GM12878 (cell line): ENCODE data around the gene ZBED4. TPM values are rescaled to one million over a fixed set of nuclear protein-coding genes. Genes with fewer than 3 reads are reported as not detected.

ENCODE experiments used
- ATAC-seq: fragments of 200-7000 bp; cut with Tn5 transposase; 3 replicates; pipeline ENCODE4 v1.9.1; 2020; ENCODE audit warnings: mild to moderate bottlenecking, moderate library complexity
- BruUV-seq: library from RNA; stranded (reverse); fragments of 400-500 nt; replicated peaks from 2 replicates; lab custom pipeline; 2021; lab: Mats Ljungman, UMichigan
- CTCF ChIA-PET: fragments of 300-600 bp; sonication (Branson Sonifier 250); formaldehyde crosslinking; extraction: SDS; loops from one replicate; lab custom pipeline; 2021; ENCODE audit warnings: inconsistent platforms; lab: Yijun Ruan, JAX
- POLR2A ChIA-PET: fragments of 350-600 bp; formaldehyde crosslinking; extraction: SDS; loops from one replicate; lab custom pipeline; 2021; ENCODE audit warnings: inconsistent platforms; lab: Charles Lee
- RAD21 ChIA-PET: fragments of 300-600 bp; sonication (Branson Sonifier 250); formaldehyde crosslinking; loops from one replicate; lab custom pipeline; 2023; ENCODE audit warnings: antibody characterized with exemption; ENCODE audit not compliant: unreplicated experiment; lab: Charles Lee
- SMC1A ChIA-PET: fragments of 300-600 bp; sonication (Branson Sonifier 250); formaldehyde crosslinking; loops from one replicate; lab custom pipeline; 2023; ENCODE audit not compliant: unreplicated experiment, uncharacterized antibody; lab: Charles Lee
- DNase-seq: peaks from one replicate; pipeline ENCODE4 v3.0.0-alpha.2; 2011; ENCODE audit warnings: low read depth, low spot score
- FAIRE-seq: peaks from 3 replicates; lab custom pipeline; 2011; peaks lifted over from hg19 to GRCh38; lab: Jason Lieb, UNC
- H2AFZ ChIP-seq: 2 replicates; pipeline ENCODE4 v1.6.0; 2011; ENCODE audit warnings: low read depth, low read length, control low read depth; ENCODE audit not compliant: control insufficient read depth
- H3K27ac ChIP-seq: 2 replicates; pipeline ENCODE4 v1.5.1; 2011; ENCODE audit warnings: control low read depth; ENCODE audit not compliant: control insufficient read depth, insufficient read depth
- H3K27me3 ChIP-seq, 2 experiments: replicated peaks in 1 of 2; 2 replicates each; pipeline versions ENCODE4 v1.6.0 to v1.6.1; 2011; ENCODE audit warnings: low read length in 1 of 2; ENCODE audit not compliant: control insufficient read depth in 2 of 2, insufficient read depth in 2 of 2
- H3K36me3 ChIP-seq, 2 experiments: 2 replicates each; pipeline ENCODE4 v1.5.1; 2011; ENCODE audit warnings: low read length in 1 of 2; ENCODE audit not compliant: control insufficient read depth in 2 of 2, insufficient read depth in 2 of 2
- H3K4me1 ChIP-seq: 2 replicates; pipeline ENCODE4 v1.6.1; 2011; ENCODE audit warnings: mild to moderate bottlenecking, low read length, moderate library complexity, mixed read lengths; ENCODE audit not compliant: control insufficient read depth, insufficient read depth
- H3K4me2 ChIP-seq: 2 replicates; pipeline ENCODE4 v1.6.0; 2011; ENCODE audit warnings: control low read depth; ENCODE audit not compliant: control insufficient read depth, insufficient read depth
- H3K4me3 ChIP-seq: fragments of 200-600 bp; sonication (generic); 2 replicates; pipeline ENCODE4 v1.5.1; 2016
- H3K79me2 ChIP-seq: 2 replicates; pipeline ENCODE4 v1.6.0; 2011; ENCODE audit warnings: low read length; ENCODE audit not compliant: control insufficient read depth, insufficient read depth
- H3K9ac ChIP-seq: 2 replicates; pipeline ENCODE4 v1.8.0; 2011; ENCODE audit warnings: low read length, control low read depth, mixed read lengths; ENCODE audit not compliant: control insufficient read depth, insufficient read depth
- H3K9me3 ChIP-seq: replicated peaks from 3 replicates; pipeline ENCODE4 v1.5.1; 2011; ENCODE audit warnings: mild to moderate bottlenecking, low read length; ENCODE audit not compliant: control insufficient read depth, insufficient read depth
- H4K20me1 ChIP-seq: 2 replicates; pipeline ENCODE4 v1.6.0; 2011; ENCODE audit not compliant: control insufficient read depth, insufficient read depth
- CBFB ChIP-seq: IDR thresholded peaks from 2 replicates; pipeline ENCODE4 v1.6.1; 2016; ENCODE audit warnings: antibody characterized with exemption, low read depth
- CBX3 ChIP-seq: fragments of 200-600 bp; sonication (generic); IDR thresholded peaks from 2 replicates; pipeline ENCODE4 v1.6.1; 2016; ENCODE audit warnings: low read depth, borderline replicate concordance
- CHD4 ChIP-seq: fragments of 200-600 bp; sonication (generic); IDR thresholded peaks from 2 replicates; pipeline ENCODE4 v1.6.1; 2016; ENCODE audit warnings: mild to moderate bottlenecking
- FOS ChIP-seq: IDR thresholded peaks from 3 replicates; pipeline ENCODE4 v1.6.1; 2011; ENCODE audit warnings: borderline replicate concordance; ENCODE audit not compliant: insufficient read length; ENCODE audit errors: extremely low read depth
- GABPA ChIP-seq: IDR thresholded peaks from 2 replicates; pipeline ENCODE4 v1.6.1; 2014; ENCODE audit warnings: antibody characterized with exemption, low read depth, mild to moderate bottlenecking, inconsistent platforms
- IRF3 ChIP-seq: fragments of 450-650 bp; IDR thresholded peaks from 2 replicates; pipeline ENCODE4 v1.6.1; 2014; ENCODE audit warnings: mild to moderate bottlenecking
- SKIL ChIP-seq: fragments of 450-650 bp; IDR thresholded peaks from 2 replicates; pipeline ENCODE4 v1.6.1; 2017; ENCODE audit warnings: mild to moderate bottlenecking, low read depth, inconsistent platforms; ENCODE audit not compliant: poor library complexity, severe bottlenecking
- ZBTB33 ChIP-seq: fragments of 450-650 bp; IDR thresholded peaks from 2 replicates; pipeline ENCODE4 v1.6.1; 2017; ENCODE audit warnings: mild to moderate bottlenecking
- WGBS: methylation state at CpG from one replicate; pipeline ENCODE4 v1.1.6; 2016; ENCODE audit warnings: low lambda C conversion rate; ENCODE audit not compliant: insufficient replicate concordance, insufficient coverage; ENCODE audit errors: missing lambda C conversion rate; 5-methylcytosine and 5-hydroxymethylcytosine counted together
- in situ Hi-C: fragments of 300-500 bp; cut with MboI; formaldehyde crosslinking; loops from 9 replicates; pipeline ENCODE4 v1.14.3; 2018; ENCODE audit warnings: mixed read lengths
- intact Hi-C: fragments of 100-400 bp; cut with micrococcal nuclease; formaldehyde crosslinking; loops from one replicate; pipeline ENCODE4 v1.14.2; 2022; ENCODE audit not compliant: unreplicated experiment
- polyA plus RNA-seq, 11 experiments: library from polyadenylated mRNA; depleted of rRNA in 4 of 11; unstranded in 6 of 11; stranded (reverse) in 5 of 11; fragments of >200 nt; fragmentation: Nextera tagmentation in 4 of 11; fragmentation: Illumina TruSeq in 1 of 11; extraction: Ambion mirVana in 4 of 11; extraction: Trizol in 1 of 11; gene quantifications; 1 replicate in 1 of 11; 2 replicates in 10 of 11; pipeline versions ENCODE4 v1.2.1 to v1.2.3, GENCODE V29; 2011 to 2016; ENCODE audit warnings: inconsistent platforms in 2 of 11, missing spikeins in 2 of 11, low read depth in 1 of 11
- total RNA-seq, 4 experiments: library from RNA; depleted of rRNA in 3 of 4; stranded (reverse); fragments of >200 nt in 3 of 4; fragmentation: Illumina TruSeq in 1 of 4; extraction: Trizol in 1 of 4; gene quantifications; 2 replicates each; pipeline versions ENCODE4 v1.2.1 to v1.2.3, GENCODE V29; 2013 to 2021

The ZBED4 gene
- total and polyA plus RNA-seq, 10 of the 15 experiments (the other 5 are each of a cell fraction or from before 2014, with no cell fraction given): 2.3 to 21.6 (median 12.8) TPM

GRCh38 chr22:49916831-49917230 lies 63.2 kb downstream of the ZBED4 start:
- no peak for FAIRE-seq
- peaks cover 0 to 5% of the 10 kb centered on the region in 2 experiments; a peak in 3 of 4 replicates for H3K36me3 ChIP-seq
- no peaks in the 10 kb centered on the region for H4K20me1 ChIP-seq
- POLR2A ChIA-PET: interaction anchor here (1.1 to 1.2 kb wide), 2 partner anchors 9 to 100 kb away, joined by 3 to 5 read pairs; no protein-coding TSS in a partner anchor
- ATAC-seq: no peak
- in situ Hi-C loops: no loop called here
- H3K4me3 ChIP-seq: peak overlapping the region; percentile 92; the same call in 1 of the 2 replicates
- no peaks in the 10 kb centered on the region for H3K27me3 ChIP-seq
- H3K79me2 ChIP-seq: peaks cover 26% of the 10 kb centered on the region
- RAD21 ChIA-PET: interaction anchor here (1.7 kb wide), 1 partner anchor 35 kb away, joined by 6 read pairs; no protein-coding TSS in a partner anchor
- no peak overlapping the region for H3K9ac ChIP-seq
- H3K27ac ChIP-seq: no peak overlapping the region
- H3K4me1 ChIP-seq: peaks cover 16% of the 10 kb centered on the region
- peak overlapping the region; percentile 81 for H3K4me2 ChIP-seq
- BruUV-seq: TSS peak; percentile 52
- intact Hi-C loops: no loop called here
- CTCF ChIA-PET: interaction anchor here (0.6 to 1.0 kb wide), 2 partner anchors 87 to 144 kb away, joined by 3 to 4 read pairs; no protein-coding TSS in a partner anchor
- TF ChIP-seq GABPA (no peak), FOS (no peak), CBFB (no peak)
- 78% methylated on average over 11 of the region's 11 CpGs for WGBS
- SMC1A ChIA-PET: interaction anchor here (2.0 kb wide), 1 partner anchor 62 kb away, joined by 6 read pairs; no protein-coding TSS in a partner anchor
- no peak for DNase-seq
- H3K9me3 ChIP-seq: no peaks in the 10 kb centered on the region
- H2AFZ ChIP-seq: no peak overlapping the region

- peak; percentile 70 for DNase-seq
- H3K27ac ChIP-seq: peak within 1 kb of the TSS; percentile 89
- H4K20me1 ChIP-seq: no peaks in the 10 kb centered on the region
- no peaks in the 10 kb centered on the region for H3K27me3 ChIP-seq
- in situ Hi-C loops: no loop called here
- H3K4me1 ChIP-seq: peaks cover 19% of the 10 kb centered on the region
- WGBS: 2% methylated on average over 48 of the region's 103 CpGs
- BruUV-seq: no TSS peak
- intact Hi-C loops: loop anchor here (2.0 kb wide), 2 partner anchors 37 to 91 kb away; partner anchors contain the start of gene BRD1
- FAIRE-seq: peak; percentile 93
- no peaks in the 10 kb centered on the region for H3K9me3 ChIP-seq
- peak within 1 kb of the TSS; percentile 90 for H3K4me2 ChIP-seq
- CTCF ChIA-PET: interaction anchor here (1.1 kb wide), 1 partner anchor 151 kb away, joined by 4 read pairs; no protein-coding TSS in a partner anchor
- POLR2A ChIA-PET: interaction anchor here (1.0 kb wide), 1 partner anchor 128 kb away, joined by 3 read pairs; no protein-coding TSS in a partner anchor
- SMC1A ChIA-PET: interaction anchor here (0.8 to 2.0 kb wide), 3 partner anchors 36 to 63 kb away, joined by 4 to 6 read pairs (median 4); no protein-coding TSS in a partner anchor
- peaks cover 26% of the 10 kb centered on the region for H3K79me2 ChIP-seq
- ATAC-seq: peak; percentile 98
- peak within 1 kb of the TSS; percentile 92 for H2AFZ ChIP-seq
- RAD21 ChIA-PET: interaction anchor here (1.0 kb wide), 1 partner anchor 112 kb away, joined by 3 read pairs; no protein-coding TSS in a partner anchor
- peak within 1 kb of the TSS; percentile 92 for H3K4me3 ChIP-seq
- H3K36me3 ChIP-seq: peaks cover 0 to 2% of the 10 kb centered on the region in 2 experiments; a peak in 3 of 4 replicates
- peak within 1 kb of the TSS; percentile 84 for H3K9ac ChIP-seq
- no peak for TF ChIP-seq CBX3
- no peak for TF ChIP-seq SKIL
- no peak for TF ChIP-seq CHD4
- peak; percentile 67 for TF ChIP-seq IRF3
- TF ChIP-seq ZBTB33: no peak
Observed at GRCh38 chr22:49917974-49918910, 64.6 kb downstream of the ZBED4 start, which contains the start of the genes ALG12 and CRELD2. TSS of gene ALG12 (minus strand) at chr22:49918438. CDS start at chr22:49913765, 4,673 bp downstream. TSS of gene CRELD2 (plus strand) at chr22:49918634. CDS start at chr22:49918770, 136 bp downstream.
